Type B pancreatic cell (in vitro differentiated cells): Measurements from ENCODE around the gene TMEM150B. TPM values are rescaled to one million over a fixed set of nuclear protein-coding genes. Genes with fewer than 3 reads are reported as not detected.
A peak's percentile ranks its signal among the peaks of the same experiment; 100 is the strongest.

Experiments
- DNase-seq: peaks from one replicate; pipeline ENCODE4 v3.0.0; 2021; ENCODE audit warnings: mixed read lengths; ENCODE audit not compliant: unreplicated experiment; ENCODE audit errors: extremely low spot score
- H3K27ac Mint-ChIP-seq: 2 replicates; pipeline ENCODE4 v1.8.0; 2021; ENCODE audit warnings: mild to moderate bottlenecking, mixed read lengths
- H3K27me3 Mint-ChIP-seq: 2 replicates; pipeline ENCODE4 v1.8.0; 2021; ENCODE audit warnings: mixed read lengths
- H3K36me3 Mint-ChIP-seq: 2 replicates; pipeline ENCODE4 v1.8.0; 2021; ENCODE audit warnings: mixed read lengths
- H3K4me1 Mint-ChIP-seq: one replicate; pipeline ENCODE4 v1.8.0; 2021; ENCODE audit warnings: mixed read lengths; ENCODE audit not compliant: unreplicated experiment
- H3K4me3 Mint-ChIP-seq: 2 replicates; pipeline ENCODE4 v1.8.0; 2021; ENCODE audit warnings: mild to moderate bottlenecking, mixed read lengths
- H3K9me3 Mint-ChIP-seq: 2 replicates; pipeline ENCODE4 v1.8.0; 2021; ENCODE audit warnings: mixed read lengths
- total RNA-seq: library from RNA; stranded (reverse); gene quantifications from 2 replicates; pipeline ENCODE4 v1.2.1, GENCODE V29; 2021; ENCODE audit warnings: low replicate concordance
- TF ChIP-seq, protein P1 (sequence below): fragments of 200-600 bp; sonication (generic); conservative IDR thresholded peaks from 2 replicates; pipeline ENCODE4 v1.5.0; 2021; ENCODE audit warnings: antibody characterized with exemption, mild to moderate bottlenecking

Gene TMEM150B
- total RNA-seq, 1 donor from 2014 or later: 1.2 TPM

- no peak overlapping the region for H3K27ac Mint-ChIP-seq
- no peak for DNase-seq
Observed at GRCh38 chr19:55369653-55370304, 44.6 kb upstream of the TMEM150B start.

DNA sequence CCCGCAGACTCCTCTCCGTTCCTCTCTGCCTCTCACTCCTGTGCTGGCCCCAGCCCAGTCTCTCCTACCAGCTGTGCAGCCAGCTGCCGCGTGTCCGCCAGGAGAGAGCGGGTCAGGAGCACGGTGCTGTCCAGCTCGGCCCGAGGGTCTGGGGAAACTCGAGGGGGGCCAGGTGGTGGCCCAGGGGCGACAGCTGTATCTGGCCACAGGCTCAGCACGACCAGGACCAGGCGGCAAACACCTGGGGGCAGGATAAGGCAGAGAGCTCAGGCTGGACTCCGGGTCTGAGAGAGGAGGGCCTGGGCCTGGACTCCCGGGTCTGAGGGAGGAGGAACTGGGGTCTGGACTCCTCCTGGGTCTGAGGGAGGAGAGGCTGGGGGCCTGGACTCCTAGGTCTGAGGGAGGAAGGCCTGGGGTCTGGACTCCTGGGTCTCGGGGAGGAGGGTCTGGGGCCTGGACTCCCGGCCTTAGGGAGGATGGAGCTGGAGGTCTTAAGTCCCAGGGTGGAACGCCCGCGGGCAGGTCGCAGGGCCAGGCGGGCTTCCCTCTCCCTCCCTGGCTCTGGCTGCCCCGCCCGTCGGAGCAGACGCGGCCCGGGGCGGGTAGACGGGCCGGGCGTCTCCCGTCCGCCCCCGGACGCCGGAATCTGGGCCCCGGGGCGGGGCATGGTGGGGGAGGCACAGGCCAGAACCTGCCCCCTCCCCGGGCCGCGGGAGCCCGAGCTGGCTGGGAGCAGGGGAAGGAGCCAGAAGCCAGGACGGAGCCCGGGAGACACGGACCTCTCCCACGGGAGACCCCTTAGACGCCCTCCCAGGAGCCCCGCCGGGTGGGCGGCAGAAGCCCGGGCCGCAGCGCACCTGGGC, 43.8 kb upstream of the TMEM150B start:
- Mint-ChIP-seq H3K27me3 (peaks cover 53% of the 10 kb centered on the region), H3K4me1 (peaks cover 11% of the 10 kb centered on the region), H3K9me3 (no peaks in the 10 kb centered on the region), H3K36me3 (no peaks in the 10 kb centered on the region), H3K4me3 (no peak overlapping the region), H3K27ac (no peak overlapping the region)
- TF ChIP-seq, protein P1, sequence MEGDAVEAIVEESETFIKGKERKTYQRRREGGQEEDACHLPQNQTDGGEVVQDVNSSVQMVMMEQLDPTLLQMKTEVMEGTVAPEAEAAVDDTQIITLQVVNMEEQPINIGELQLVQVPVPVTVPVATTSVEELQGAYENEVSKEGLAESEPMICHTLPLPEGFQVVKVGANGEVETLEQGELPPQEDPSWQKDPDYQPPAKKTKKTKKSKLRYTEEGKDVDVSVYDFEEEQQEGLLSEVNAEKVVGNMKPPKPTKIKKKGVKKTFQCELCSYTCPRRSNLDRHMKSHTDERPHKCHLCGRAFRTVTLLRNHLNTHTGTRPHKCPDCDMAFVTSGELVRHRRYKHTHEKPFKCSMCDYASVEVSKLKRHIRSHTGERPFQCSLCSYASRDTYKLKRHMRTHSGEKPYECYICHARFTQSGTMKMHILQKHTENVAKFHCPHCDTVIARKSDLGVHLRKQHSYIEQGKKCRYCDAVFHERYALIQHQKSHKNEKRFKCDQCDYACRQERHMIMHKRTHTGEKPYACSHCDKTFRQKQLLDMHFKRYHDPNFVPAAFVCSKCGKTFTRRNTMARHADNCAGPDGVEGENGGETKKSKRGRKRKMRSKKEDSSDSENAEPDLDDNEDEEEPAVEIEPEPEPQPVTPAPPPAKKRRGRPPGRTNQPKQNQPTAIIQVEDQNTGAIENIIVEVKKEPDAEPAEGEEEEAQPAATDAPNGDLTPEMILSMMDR: no peak
- DNase-seq: no peak

More at GRCh38 chr19:55369653-55370304, 44.6 kb upstream of the TMEM150B start:
- TF ChIP-seq, protein P1: no peak
- peaks cover 12% of the 10 kb centered on the region for H3K4me1 Mint-ChIP-seq
- no peaks in the 10 kb centered on the region for H3K9me3 Mint-ChIP-seq
- peak overlapping the region; percentile 84 for H3K4me3 Mint-ChIP-seq
- H3K36me3 Mint-ChIP-seq: no peaks in the 10 kb centered on the region
- peaks cover 54% of the 10 kb centered on the region for H3K27me3 Mint-ChIP-seq

- peaks cover 7% of the 10 kb centered on the region for H3K4me1 Mint-ChIP-seq
- H3K4me3 Mint-ChIP-seq: no peak overlapping the region
- TF ChIP-seq, protein P1: no peak
- H3K9me3 Mint-ChIP-seq: no peaks in the 10 kb centered on the region
- no peak for DNase-seq
- H3K36me3 Mint-ChIP-seq: no peaks in the 10 kb centered on the region
- H3K27ac Mint-ChIP-seq: no peak overlapping the region
- peaks cover 48% of the 10 kb centered on the region for H3K27me3 Mint-ChIP-seq
Observed at GRCh38 chr19:55368106-55368505, 43.0 kb upstream of the TMEM150B start.

- peaks cover 7% of the 10 kb centered on the region for H3K4me1 Mint-ChIP-seq
- no peak for DNase-seq
- TF ChIP-seq, protein P1: no peak
- no peak overlapping the region for H3K4me3 Mint-ChIP-seq
- no peaks in the 10 kb centered on the region for H3K36me3 Mint-ChIP-seq
- H3K27me3 Mint-ChIP-seq: peaks cover 43% of the 10 kb centered on the region
- no peak overlapping the region for H3K27ac Mint-ChIP-seq
- no peaks in the 10 kb centered on the region for H3K9me3 Mint-ChIP-seq
Observed at GRCh38 chr19:55366790-55367189, 41.6 kb upstream of the TMEM150B start.

DNA sequence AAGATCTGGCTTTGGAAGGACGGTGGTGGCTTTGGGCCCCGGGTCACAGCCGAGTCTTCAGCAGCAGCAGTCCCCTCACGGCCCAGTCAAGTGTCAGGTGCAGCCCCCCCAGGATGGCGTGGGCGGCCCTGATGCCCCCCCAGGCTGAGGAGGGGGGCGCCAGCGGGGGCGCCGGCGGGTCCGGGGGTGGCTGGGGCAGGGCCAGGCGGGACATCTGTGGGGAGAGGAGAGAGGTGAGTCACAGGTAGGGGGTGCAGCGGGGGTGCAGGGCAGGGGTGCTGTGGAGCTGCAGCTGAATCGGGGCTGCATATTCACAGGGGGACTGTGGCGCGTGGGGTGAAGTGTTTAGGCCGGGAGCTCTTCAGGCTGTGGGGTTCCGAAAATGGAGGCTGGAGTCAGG, 40.8 kb upstream of the TMEM150B start:
- Mint-ChIP-seq H3K27ac (no peak overlapping the region), H3K27me3 (peaks cover 35% of the 10 kb centered on the region), H3K9me3 (no peaks in the 10 kb centered on the region), H3K36me3 (no peaks in the 10 kb centered on the region), H3K4me3 (no peak overlapping the region), H3K4me1 (peaks cover 6% of the 10 kb centered on the region)
- no peak for DNase-seq
- TF ChIP-seq, protein P1: no peak
